Measurements from ENCODE around the gene BABAM1.
"Not testable (repeated sequence)": the region's sequence is repeated elsewhere in the genome, so short reads cannot be mapped to it uniquely, and the experiment has no call there.

The BABAM1 gene

DNA sequence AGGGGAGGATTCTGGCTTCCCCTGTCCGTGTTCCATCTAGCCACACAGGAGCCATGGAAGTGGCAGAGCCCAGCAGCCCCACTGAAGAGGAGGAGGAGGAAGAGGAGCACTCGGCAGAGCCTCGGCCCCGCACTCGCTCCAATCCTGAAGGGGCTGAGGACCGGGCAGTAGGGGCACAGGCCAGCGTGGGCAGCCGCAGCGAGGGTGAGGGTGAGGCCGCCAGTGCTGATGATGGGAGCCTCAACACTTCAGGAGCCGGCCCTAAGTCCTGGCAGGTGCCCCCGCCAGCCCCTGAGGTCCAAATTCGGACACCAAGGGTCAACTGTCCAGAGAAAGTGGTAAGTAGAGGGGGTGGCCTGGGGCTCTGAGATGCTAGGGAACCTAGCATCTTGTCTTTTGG is 1.5 kb downstream of the BABAM1 start:
- DNase-seq (ENCODE audit: low read depth in 2 of 2): no peak

GRCh38 chr19:17274892-17275291 is 7.6 kb downstream of the BABAM1 start:
- DNase-seq (ENCODE audit: low read depth in 2 of 2): not testable (repeated sequence)

GRCh38 chr19:17275441-17276175 is 8.4 kb downstream of the BABAM1 start:
- DNase-seq (ENCODE audit: low read depth in 2 of 2): no peak

- DNase-seq (ENCODE audit: low read depth in 2 of 2): no peak
Observed at GRCh38 chr19:17279436-17279835, 12.2 kb downstream of the BABAM1 start.

GRCh38 chr19:17281391-17282304 is 14.4 kb downstream of the BABAM1 start, which contains the start of gene ANKLE1:
TSS of gene ANKLE1 (plus strand) at chr19:17281901. CDS start at chr19:17281921, 20 bp downstream.
- DNase-seq (ENCODE audit: low read depth in 2 of 2): no peak

DNA sequence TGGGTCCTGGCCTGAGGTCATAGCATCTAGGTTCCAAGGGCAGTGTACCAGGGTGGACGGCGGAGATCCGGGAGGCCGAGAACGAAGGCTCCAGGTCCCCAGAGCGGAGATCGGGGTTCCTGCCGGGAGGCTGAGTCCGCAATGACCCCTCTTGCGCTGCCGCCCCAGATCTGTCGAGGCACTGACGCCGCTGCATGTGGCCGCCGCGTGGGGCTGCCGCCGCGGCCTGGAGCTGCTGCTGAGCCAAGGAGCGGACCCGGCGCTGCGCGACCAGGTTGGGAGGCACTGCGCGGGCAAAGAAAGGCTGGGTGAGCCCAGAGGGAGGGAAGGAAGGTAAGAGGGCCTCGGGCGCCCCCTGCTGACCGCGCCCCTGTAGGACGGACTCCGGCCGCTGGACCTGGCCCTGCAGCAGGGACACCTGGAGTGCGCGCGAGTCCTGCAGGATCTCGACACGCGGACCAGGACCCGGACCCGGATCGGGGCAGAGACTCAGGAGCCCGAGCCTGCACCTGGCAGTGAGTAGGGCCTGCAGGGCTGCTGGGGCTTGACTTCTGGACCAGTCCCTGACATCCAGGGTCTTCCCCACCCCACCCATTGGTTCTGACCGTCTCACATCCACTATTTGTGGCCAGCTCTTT is 15.4 kb downstream of the BABAM1 start:
- DNase-seq (ENCODE audit: low read depth in 2 of 2): peak; percentile 46 to 56

DNA sequence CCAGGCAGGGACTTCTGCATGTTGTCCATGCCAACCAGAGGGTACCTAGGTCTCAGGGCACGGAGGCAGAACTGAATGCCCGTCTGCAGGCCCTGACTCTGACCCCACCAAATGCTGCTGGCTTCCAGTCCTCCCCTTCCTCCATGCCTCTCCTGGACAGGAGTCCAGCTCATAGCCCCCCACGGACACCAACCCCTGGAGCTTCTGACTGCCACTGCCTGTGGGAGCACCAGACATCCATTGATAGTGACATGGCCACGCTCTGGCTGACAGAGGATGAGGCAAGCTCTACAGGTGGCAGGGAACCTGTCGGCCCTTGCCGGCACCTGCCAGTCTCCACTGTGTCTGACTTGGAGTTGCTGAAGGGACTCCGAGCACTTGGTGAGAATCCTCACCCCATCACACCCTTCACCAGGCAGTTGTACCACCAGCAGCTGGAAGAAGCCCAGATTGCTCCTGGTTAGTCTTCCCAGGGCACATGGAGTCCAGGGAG is 16.3 kb downstream of the BABAM1 start:
- DNase-seq (ENCODE audit: low read depth in 2 of 2): no peak

DNA sequence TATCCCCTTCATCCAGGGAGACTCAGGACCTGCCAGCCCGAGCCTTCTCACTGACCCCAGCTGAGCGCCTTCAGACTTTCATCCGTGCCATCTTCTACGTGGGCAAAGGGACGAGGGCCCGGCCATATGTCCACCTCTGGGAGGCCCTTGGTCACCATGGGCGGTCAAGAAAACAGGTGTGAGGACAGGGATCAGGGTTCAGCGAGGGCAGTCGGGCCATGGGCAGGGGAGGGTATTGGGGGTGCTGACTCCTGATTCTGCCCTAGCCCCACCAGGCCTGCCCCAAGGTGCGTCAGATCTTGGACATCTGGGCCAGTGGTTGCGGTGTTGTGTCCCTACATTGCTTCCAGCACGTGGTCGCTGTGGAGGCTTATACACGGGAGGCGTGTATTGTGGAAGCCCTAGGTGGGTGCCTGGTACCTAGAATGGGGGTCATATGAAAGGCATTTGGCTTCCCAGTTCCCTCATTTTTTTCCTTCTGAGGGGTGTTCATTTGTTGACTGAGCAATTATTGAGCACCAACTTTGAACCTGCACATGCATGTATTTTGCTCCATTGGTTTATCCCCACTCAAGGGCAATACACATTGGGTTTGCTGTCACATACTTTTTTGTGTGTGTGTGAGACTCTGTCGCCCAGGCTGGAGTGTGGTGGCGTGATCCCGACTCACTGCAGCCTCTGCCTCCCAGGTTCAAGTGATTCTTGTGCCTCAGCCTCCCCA is 18.3 kb downstream of the BABAM1 start:
- DNase-seq (ENCODE audit: low read depth in 2 of 2): no peak

DNA sequence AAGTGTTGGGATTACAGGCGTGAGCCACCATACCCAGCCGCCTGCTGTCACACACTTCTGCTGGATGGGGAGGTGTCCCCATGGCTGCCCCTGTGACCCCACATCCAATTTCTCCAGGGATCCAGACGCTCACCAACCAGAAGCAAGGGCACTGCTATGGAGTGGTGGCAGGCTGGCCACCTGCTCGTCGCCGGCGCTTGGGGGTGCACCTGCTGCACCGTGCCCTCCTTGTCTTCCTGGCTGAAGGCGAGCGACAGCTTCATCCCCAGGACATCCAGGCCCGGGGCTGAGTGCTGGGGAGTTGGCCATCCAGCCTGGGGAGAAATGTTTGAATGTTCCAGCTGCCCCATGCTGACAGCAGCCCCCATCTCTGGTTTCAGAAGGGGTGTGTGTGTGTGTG is 19.0 kb downstream of the BABAM1 start:
- no peak for DNase-seq (ENCODE audit: low read depth in 2 of 2)

DNA sequence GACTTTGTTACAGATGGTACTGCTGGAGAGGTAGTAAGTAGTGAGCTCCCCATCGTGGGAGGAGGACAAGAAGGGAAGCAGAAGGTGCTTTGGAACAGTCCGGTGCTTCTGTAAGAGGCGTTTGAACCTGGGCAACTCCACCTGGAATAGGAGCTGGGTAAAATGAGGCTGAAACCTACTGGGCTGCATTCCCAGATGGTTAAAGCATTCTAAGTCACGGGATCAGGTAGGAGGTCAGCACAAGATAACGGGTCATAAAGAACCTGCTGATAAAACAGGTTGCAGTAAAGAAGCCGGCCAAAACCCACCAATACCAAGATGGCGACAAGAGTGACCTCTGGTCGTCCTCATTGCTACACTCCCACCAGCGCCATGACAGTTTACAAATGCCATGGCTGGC is 19.5 kb downstream of the BABAM1 start:
- no peak for DNase-seq (ENCODE audit: low read depth in 2 of 2)

DNA sequence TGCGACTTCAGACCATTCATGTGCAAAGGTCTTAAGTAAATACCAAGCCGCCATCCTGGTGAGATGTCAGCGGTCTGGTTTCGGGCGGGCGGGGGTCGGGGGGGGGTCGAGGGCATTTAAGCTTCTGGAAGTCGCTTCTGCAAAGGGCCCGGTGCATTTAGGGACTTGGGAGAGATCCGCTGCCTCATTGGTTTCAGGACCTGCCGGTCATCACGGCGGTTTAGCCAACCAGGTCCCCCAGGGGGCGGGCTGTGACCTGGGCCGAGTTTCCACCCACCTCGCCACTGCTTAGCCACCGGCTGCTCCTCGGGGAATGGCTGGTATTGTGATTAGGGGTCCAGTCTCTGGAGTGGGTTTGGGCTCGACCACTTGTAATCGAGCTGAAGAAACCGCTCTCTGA is 22.2 kb downstream of the BABAM1 start:
- DNase-seq (ENCODE audit: low read depth in 2 of 2): no peak

GRCh38 chr19:17292301-17293074 is 25.2 kb downstream of the BABAM1 start:
- peak; percentile 49 to 54 for DNase-seq (ENCODE audit: low read depth in 2 of 2)

DNA sequence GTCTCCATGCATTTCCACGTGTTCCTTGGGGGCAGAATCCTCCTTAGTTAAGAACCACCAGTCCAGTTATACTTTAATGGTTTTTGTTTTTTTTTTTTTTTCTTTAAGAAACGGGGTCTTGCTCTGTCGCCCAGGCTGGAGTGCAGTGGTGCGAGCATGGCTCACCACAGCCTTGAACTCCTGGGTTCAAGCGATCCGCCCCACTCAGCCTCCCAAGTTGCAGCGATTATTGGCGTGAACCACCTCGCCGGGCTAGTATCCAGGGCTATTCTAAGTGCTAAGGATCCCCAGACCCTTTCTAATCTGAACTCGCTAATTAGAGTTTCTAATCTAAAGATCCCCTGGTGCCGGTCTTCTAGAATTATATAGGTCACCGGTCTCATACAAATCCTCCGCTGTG is 26.4 kb downstream of the BABAM1 start:
- DNase-seq (ENCODE audit: low read depth in 2 of 2): no peak

DNA sequence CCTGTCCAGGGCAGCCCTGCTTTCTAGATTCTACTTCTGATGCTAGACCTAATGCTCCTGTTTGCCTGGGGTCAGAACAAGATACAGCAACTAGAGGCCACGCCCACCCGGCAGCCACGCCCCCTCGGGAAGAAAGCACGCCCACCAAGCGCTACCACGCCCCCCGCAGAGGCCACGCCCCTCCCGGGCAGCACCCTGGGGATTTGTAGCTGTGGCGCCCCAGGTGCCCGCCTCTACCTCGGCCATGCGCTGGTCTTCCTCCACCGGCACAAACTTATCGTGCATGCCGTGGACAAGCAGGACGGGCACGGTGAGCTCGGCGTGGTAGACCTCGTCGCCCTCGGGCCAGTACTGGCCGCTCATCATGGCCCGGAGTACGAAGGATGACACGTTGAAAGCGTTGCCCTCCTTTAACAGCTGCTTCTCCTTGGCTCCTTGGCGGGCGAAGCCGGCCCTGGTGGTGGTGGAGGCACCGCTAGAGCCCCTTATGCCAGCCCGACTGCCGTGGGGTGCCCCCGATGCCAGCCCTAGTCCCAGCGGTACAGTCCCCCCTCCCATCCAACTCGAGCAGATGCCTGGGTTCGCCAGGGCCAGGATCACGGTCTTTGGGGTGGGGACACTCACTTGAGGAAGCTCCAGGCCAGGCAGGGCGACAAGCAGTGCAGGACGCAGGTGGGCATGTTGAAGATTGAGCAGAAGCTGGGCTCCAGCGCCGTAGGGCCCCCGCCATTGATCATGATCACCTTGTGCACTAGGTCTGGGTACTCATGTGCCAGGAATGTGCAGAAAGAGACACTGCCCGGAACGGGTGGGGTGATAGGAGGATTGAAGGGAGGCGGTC is 27.0 kb downstream of the BABAM1 start:
- DNase-seq (ENCODE audit: low read depth in 2 of 2): no peak

DNA sequence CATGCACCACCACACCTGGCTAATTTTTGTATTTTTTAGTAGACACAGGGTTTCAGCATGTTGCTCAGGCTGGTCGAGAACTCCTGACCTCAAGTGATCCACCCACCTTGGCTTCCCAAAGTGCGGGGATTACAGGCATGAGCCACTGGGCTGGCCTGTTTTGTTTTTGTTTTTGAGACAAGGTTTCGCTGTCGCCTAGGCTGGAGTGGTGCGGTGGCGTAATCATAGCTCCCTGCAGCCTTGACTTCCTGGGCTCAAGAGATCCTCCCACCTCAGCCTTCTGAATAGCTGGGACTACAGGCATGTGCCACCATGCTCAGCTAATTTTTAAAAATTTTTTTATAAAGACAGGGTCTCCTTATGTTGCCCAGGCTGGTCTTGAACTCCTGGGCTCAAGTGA is 28.3 kb downstream of the BABAM1 start:
- DNase-seq (ENCODE audit: low read depth in 2 of 2): not testable (repeated sequence)

- no peak for DNase-seq (ENCODE audit: low read depth in 2 of 2)
Observed at GRCh38 chr19:17296273-17296672, 29.0 kb downstream of the BABAM1 start.

DNA sequence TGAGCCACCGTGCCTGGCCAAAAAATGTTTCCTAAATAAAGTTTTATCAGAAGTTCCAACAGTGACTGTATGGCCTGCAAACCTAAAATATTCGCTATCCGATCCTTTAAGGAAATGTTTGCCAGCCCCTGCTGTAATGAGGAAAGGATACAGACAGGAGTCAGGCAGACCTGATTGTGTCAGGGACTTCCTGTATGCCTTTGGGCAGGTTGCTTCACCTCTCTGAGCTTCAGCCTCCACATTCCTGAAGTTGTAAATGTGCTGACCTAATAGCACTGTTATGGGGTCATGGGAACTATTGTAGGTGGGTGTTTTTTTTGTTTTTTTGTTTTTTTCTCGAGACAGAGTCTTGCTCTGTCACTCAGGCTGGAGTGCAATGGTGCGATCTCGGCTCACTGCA is 29.7 kb downstream of the BABAM1 start:
- no peak for DNase-seq (ENCODE audit: low read depth in 2 of 2)

GRCh38 chr19:17300992-17301619 is 33.9 kb downstream of the BABAM1 start:
- no peak for DNase-seq (ENCODE audit: low read depth in 2 of 2)

GRCh38 chr19:17302391-17303166 is 35.3 kb downstream of the BABAM1 start:
- no peak for DNase-seq (ENCODE audit: low read depth in 2 of 2)

Measured in stimulated activated CD8-positive, alpha-beta memory T cell treated with anti-CD3 and anti-CD28 coated beads, Interleukin-15, amount 100 ng/mL, for 4 hours (primary cell).